Measurements from ENCODE around the gene MCUB.

DNA sequence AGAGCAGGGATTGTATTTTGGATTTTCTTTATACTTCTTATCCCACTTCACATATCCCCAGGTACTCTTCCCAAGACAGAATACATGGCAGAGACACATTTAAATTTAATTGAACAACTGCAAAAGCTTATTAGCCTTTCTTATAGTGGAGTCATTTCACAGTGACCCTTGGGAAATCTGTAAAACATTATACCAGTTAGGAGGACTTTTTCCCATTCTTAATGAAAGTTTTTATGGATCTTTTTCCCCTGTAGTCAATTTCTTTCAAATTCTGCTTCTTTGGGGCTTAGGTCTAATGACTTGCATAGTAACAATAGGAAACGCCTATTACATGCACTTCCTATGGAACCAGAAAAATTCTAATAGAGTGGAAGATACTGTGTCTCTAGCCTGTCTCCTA lies 14.6 kb upstream of the MCUB start:
- no peak for TF ChIP-seq ZNF121 (tag by site-specific recombination; IDR thresholded peaks at IDR 0.05)
- TF ChIP-seq, protein P1, sequence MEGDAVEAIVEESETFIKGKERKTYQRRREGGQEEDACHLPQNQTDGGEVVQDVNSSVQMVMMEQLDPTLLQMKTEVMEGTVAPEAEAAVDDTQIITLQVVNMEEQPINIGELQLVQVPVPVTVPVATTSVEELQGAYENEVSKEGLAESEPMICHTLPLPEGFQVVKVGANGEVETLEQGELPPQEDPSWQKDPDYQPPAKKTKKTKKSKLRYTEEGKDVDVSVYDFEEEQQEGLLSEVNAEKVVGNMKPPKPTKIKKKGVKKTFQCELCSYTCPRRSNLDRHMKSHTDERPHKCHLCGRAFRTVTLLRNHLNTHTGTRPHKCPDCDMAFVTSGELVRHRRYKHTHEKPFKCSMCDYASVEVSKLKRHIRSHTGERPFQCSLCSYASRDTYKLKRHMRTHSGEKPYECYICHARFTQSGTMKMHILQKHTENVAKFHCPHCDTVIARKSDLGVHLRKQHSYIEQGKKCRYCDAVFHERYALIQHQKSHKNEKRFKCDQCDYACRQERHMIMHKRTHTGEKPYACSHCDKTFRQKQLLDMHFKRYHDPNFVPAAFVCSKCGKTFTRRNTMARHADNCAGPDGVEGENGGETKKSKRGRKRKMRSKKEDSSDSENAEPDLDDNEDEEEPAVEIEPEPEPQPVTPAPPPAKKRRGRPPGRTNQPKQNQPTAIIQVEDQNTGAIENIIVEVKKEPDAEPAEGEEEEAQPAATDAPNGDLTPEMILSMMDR (tag by site-specific recombination; IDR thresholded peaks at IDR 0.05): no peak
- TF ChIP-seq ZNF302 (tag by site-specific recombination; IDR thresholded peaks at IDR 0.05; ENCODE audit: low read depth): no peak
- TF ChIP-seq, protein P2, sequence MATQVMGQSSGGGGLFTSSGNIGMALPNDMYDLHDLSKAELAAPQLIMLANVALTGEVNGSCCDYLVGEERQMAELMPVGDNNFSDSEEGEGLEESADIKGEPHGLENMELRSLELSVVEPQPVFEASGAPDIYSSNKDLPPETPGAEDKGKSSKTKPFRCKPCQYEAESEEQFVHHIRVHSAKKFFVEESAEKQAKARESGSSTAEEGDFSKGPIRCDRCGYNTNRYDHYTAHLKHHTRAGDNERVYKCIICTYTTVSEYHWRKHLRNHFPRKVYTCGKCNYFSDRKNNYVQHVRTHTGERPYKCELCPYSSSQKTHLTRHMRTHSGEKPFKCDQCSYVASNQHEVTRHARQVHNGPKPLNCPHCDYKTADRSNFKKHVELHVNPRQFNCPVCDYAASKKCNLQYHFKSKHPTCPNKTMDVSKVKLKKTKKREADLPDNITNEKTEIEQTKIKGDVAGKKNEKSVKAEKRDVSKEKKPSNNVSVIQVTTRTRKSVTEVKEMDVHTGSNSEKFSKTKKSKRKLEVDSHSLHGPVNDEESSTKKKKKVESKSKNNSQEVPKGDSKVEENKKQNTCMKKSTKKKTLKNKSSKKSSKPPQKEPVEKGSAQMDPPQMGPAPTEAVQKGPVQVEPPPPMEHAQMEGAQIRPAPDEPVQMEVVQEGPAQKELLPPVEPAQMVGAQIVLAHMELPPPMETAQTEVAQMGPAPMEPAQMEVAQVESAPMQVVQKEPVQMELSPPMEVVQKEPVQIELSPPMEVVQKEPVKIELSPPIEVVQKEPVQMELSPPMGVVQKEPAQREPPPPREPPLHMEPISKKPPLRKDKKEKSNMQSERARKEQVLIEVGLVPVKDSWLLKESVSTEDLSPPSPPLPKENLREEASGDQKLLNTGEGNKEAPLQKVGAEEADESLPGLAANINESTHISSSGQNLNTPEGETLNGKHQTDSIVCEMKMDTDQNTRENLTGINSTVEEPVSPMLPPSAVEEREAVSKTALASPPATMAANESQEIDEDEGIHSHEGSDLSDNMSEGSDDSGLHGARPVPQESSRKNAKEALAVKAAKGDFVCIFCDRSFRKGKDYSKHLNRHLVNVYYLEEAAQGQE (tag by site-specific recombination; IDR thresholded peaks at IDR 0.05): no peak
- no peak for TF ChIP-seq MEIS1 (CRISPR knock-in tag; IDR thresholded peaks at IDR 0.05; ENCODE audit: borderline replicate concordance)
- no peak for TF ChIP-seq ZNF548 (tag by site-specific recombination; IDR thresholded peaks at IDR 0.05)
- TF ChIP-seq RBAK (tag by site-specific recombination; IDR thresholded peaks at IDR 0.05): no peak
- TF ChIP-seq SP2 (tag by site-specific recombination; IDR thresholded peaks at IDR 0.05): no peak
- no peak for TF ChIP-seq SALL2 (tag by site-specific recombination; IDR thresholded peaks at IDR 0.05; ENCODE audit: borderline replicate concordance)
- no peak for TF ChIP-seq ZNF274 (IDR thresholded peaks at IDR 0.05; ENCODE audit: low read length)
- TF ChIP-seq ZNF274 (tag by site-specific recombination; IDR thresholded peaks at IDR 0.05; ENCODE audit: borderline replicate concordance): no peak
- TF ChIP-seq, protein P3, sequence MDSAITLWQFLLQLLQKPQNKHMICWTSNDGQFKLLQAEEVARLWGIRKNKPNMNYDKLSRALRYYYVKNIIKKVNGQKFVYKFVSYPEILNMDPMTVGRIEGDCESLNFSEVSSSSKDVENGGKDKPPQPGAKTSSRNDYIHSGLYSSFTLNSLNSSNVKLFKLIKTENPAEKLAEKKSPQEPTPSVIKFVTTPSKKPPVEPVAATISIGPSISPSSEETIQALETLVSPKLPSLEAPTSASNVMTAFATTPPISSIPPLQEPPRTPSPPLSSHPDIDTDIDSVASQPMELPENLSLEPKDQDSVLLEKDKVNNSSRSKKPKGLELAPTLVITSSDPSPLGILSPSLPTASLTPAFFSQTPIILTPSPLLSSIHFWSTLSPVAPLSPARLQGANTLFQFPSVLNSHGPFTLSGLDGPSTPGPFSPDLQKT (IDR thresholded peaks at IDR 0.05; ENCODE audit: borderline replicate concordance, low read depth, low read length): no peak
- no peak for TF ChIP-seq KLF9 (tag by site-specific recombination; IDR thresholded peaks at IDR 0.05; ENCODE audit: low read depth)
- TF ChIP-seq ZNF558 (tag by site-specific recombination; IDR thresholded peaks at IDR 0.05): no peak
- TF ChIP-seq ZNF341 (tag by site-specific recombination; IDR thresholded peaks at IDR 0.05; ENCODE audit: low read depth): no peak
